NK-92 (cell line): ENCODE measurements around the gene DOK3.

Experiments
- DNase-seq: peaks from one replicate; lab custom pipeline; 2025; ENCODE audit not compliant: unreplicated experiment; lab: John Stamatoyannopoulos, UW

Gene DOK3

GRCh38 chr5:177469750-177470525, 39.7 kb downstream of the DOK3 start:
- DNase-seq = no peak

GRCh38 chr5:177468685-177469628, 40.7 kb downstream of the DOK3 start:
- DNase-seq = no peak

- DNase-seq = no peak
These were observed 41.3 kb downstream of the DOK3 start for GRCh38 chr5:177468329-177468684.

GRCh38 chr5:177467436-177467835, 42.2 kb downstream of the DOK3 start:
- no peak for DNase-seq

GRCh38 chr5:177466861-177467260, 42.8 kb downstream of the DOK3 start:
- no peak for DNase-seq

GRCh38 chr5:177465044-177465443, 44.6 kb downstream of the DOK3 start:
- DNase-seq = no peak

- DNase-seq = no peak
These were observed 47.5 kb downstream of the DOK3 start for GRCh38 chr5:177462021-177462670.

- DNase-seq = no peak
These were observed 49.6 kb downstream of the DOK3 start for GRCh38 chr5:177459819-177460628.

GRCh38 chr5:177459357-177459756, 50.3 kb downstream of the DOK3 start:
- no peak for DNase-seq

- no peak for DNase-seq
These were observed 50.7 kb downstream of the DOK3 start for GRCh38 chr5:177458912-177459350.

GRCh38 chr5:177457852-177458681, 51.6 kb downstream of the DOK3 start:
- DNase-seq = no peak

- DNase-seq = no peak
These were observed 52.4 kb downstream of the DOK3 start for GRCh38 chr5:177456976-177457851.

GRCh38 chr5:177456591-177456964, 53.0 kb downstream of the DOK3 start:
- no peak for DNase-seq

- DNase-seq = peak; percentile 34
These were observed 53.7 kb downstream of the DOK3 start for GRCh38 chr5:177455661-177456590.

GRCh38 chr5:177455036-177455660, 54.5 kb downstream of the DOK3 start:
- DNase-seq = peak; percentile 54

- peak; percentile 59 for DNase-seq
These were observed 55.1 kb downstream of the DOK3 start for GRCh38 chr5:177454397-177455035.

GRCh38 chr5:177453852-177454396, 55.7 kb downstream of the DOK3 start:
- no peak for DNase-seq
